ENCODE data around the gene MAFG. TPM values are rescaled to one million over a fixed set of nuclear protein-coding genes. Genes with fewer than 3 reads are reported as not detected.

MAFG gene
- total RNA-seq, 1 donor from 2014 or later = 35.8 TPM

- Mint-ChIP-seq H3K27ac (ENCODE audit: unreplicated experiment) (no peak overlapping the region), H3K9me3 (ENCODE audit: unreplicated experiment) (no peaks in the 10 kb centered on the region), H3K36me3 (ENCODE audit: low read depth, unreplicated experiment) (peaks cover 8% of the 10 kb centered on the region), H3K27me3 (ENCODE audit: low read depth, unreplicated experiment) (no peaks in the 10 kb centered on the region), H3K4me3 (ENCODE audit: unreplicated experiment) (no peak overlapping the region), H3K4me1 (ENCODE audit: low read depth, unreplicated experiment) (peaks cover 10% of the 10 kb centered on the region)
- Histone ChIP-seq H3K9me3 (ENCODE audit: insufficient read depth, low read depth, low read length) (no peaks in the 10 kb centered on the region), H3K4me1 (ENCODE audit: insufficient read depth, low read length) (peaks cover 27% of the 10 kb centered on the region), H3K4me3 (ENCODE audit: insufficient read depth, low read depth, low read length) (no peak overlapping the region), H3K79me2 (ENCODE audit: insufficient read depth, low read length) (peaks cover 11% of the 10 kb centered on the region), H3K4me2 (ENCODE audit: low read length) (peak overlapping the region; percentile 77), H3K27me3 (ENCODE audit: insufficient read depth, low read length) (no peaks in the 10 kb centered on the region), H3K36me3 (ENCODE audit: insufficient read depth, low read length) (no peaks in the 10 kb centered on the region), H2AFZ (ENCODE audit: low read depth, low read length) (no peak overlapping the region), H3K27ac (ENCODE audit: low read depth, low read length) (no peak overlapping the region), H3K9ac (ENCODE audit: low read length) (no peak overlapping the region), H4K20me1 (ENCODE audit: insufficient read depth, low read length) (peaks cover 26% of the 10 kb centered on the region)
- DNase-seq (ENCODE audit: low read depth) = no peak
- TF ChIP-seq EZH2 (IDR thresholded peaks at IDR 0.05; ENCODE audit: insufficient read depth, low read length) (no peak), CTCF (IDR thresholded peaks at IDR 0.05; ENCODE audit: insufficient read depth, low read depth, low read length) (no peak)
- no peak for FAIRE-seq
Measured at GRCh38 chr17:81902653-81903414, 24.7 kb downstream of the MAFG start.

GRCh38 chr17:81902023-81902652, 25.4 kb downstream of the MAFG start, which contains the start of gene NPB:
TSS of gene NPB (plus strand) at chr17:81902238. CDS start at chr17:81902278, 40 bp downstream.
- TF ChIP-seq CTCF (IDR thresholded peaks at IDR 0.05; ENCODE audit: insufficient read depth, low read depth, low read length) (no peak), EZH2 (IDR thresholded peaks at IDR 0.05; ENCODE audit: insufficient read depth, low read length) (no peak)
- peaks cover 8% of the 10 kb centered on the region for H3K36me3 Mint-ChIP-seq (ENCODE audit: low read depth, unreplicated experiment)
- peaks cover 11% of the 10 kb centered on the region for H3K79me2 ChIP-seq (ENCODE audit: insufficient read depth, low read length)
- no peaks in the 10 kb centered on the region for H3K27me3 ChIP-seq (ENCODE audit: insufficient read depth, low read length)
- no peak within 1 kb of the TSS for H3K27ac ChIP-seq (ENCODE audit: low read depth, low read length)
- H2AFZ ChIP-seq (ENCODE audit: low read depth, low read length) = no peak within 1 kb of the TSS
- peaks cover 12% of the 10 kb centered on the region for H3K4me1 Mint-ChIP-seq (ENCODE audit: low read depth, unreplicated experiment)
- peaks cover 32% of the 10 kb centered on the region for H3K4me1 ChIP-seq (ENCODE audit: insufficient read depth, low read length)
- H3K9me3 ChIP-seq (ENCODE audit: insufficient read depth, low read depth, low read length) = no peaks in the 10 kb centered on the region
- no peaks in the 10 kb centered on the region for H3K27me3 Mint-ChIP-seq (ENCODE audit: low read depth, unreplicated experiment)
- peak within 1 kb of the TSS; percentile 13 for H3K27ac Mint-ChIP-seq (ENCODE audit: unreplicated experiment)
- peaks cover 26% of the 10 kb centered on the region for H4K20me1 ChIP-seq (ENCODE audit: insufficient read depth, low read length)
- DNase-seq (ENCODE audit: low read depth) = no peak
- H3K9me3 Mint-ChIP-seq (ENCODE audit: unreplicated experiment) = no peaks in the 10 kb centered on the region
- peak within 1 kb of the TSS; percentile 1 for H3K4me3 ChIP-seq (ENCODE audit: insufficient read depth, low read depth, low read length)
- peak within 1 kb of the TSS; percentile 77 for H3K4me2 ChIP-seq (ENCODE audit: low read length)
- no peaks in the 10 kb centered on the region for H3K36me3 ChIP-seq (ENCODE audit: insufficient read depth, low read length)
- no peak for FAIRE-seq
- H3K9ac ChIP-seq (ENCODE audit: low read length) = no peak within 1 kb of the TSS
- no peak within 1 kb of the TSS for H3K4me3 Mint-ChIP-seq (ENCODE audit: unreplicated experiment)

All from astrocyte (in vitro differentiated cells and primary cell).